K562 (cell line): ENCODE results near the gene IL1F10. TPM values are rescaled to one million over a fixed set of nuclear protein-coding genes. Genes with fewer than 3 reads are reported as not detected.

Experiments used
- ATAC-seq: fragments of 200-7000 bp; cut with Tn5 transposase; 3 replicates; pipeline ENCODE4 v1.9.1; 2020; ENCODE audit warnings: moderate library complexity
- BruUV-seq: library from RNA; stranded (reverse); fragments of 400-500 nt; replicated peaks from 2 replicates; lab custom pipeline; 2021; lab: Mats Ljungman, UMichigan
- CTCF ChIA-PET: fragments of 300-600 bp; formaldehyde crosslinking; extraction: SDS; loops from one replicate; lab custom pipeline; 2021; ENCODE audit warnings: low intra/inter-chr PET ratio; lab: Yijun Ruan, JAX
- POLR2A ChIA-PET: fragments of 300-600, 350-650 bp; sonication (Branson Sonifier 250); formaldehyde crosslinking; extraction: SDS; loops from one replicate; lab custom pipeline; 2021; ENCODE audit warnings: antibody characterized with exemption, inconsistent platforms; lab: Yijun Ruan, JAX
- DNase-seq, 4 experiments: peaks; one replicate each; pipeline versions ENCODE4 v3.0.0 to v3.0.0-alpha.2; 2011 to 2018; ENCODE audit warnings: low spot score in 3 of 4, mixed read lengths in 3 of 4; ENCODE audit errors: extremely low read depth in 1 of 4
- FAIRE-seq: peaks from 2 replicates; lab custom pipeline; 2011; peaks lifted over from hg19 to GRCh38; lab: Jason Lieb, UNC
- H2AFZ ChIP-seq: 2 replicates; pipeline ENCODE4 v1.6.0; 2011; ENCODE audit warnings: low read depth, low read length, control low read depth, inconsistent platforms
- H3K27ac ChIP-seq: fragments of 200-600 bp; 3 replicates; pipeline ENCODE4 v1.8.0; 2011; ENCODE audit warnings: low read depth, mild to moderate bottlenecking, control low read depth, inconsistent platforms, low read length, moderate library complexity, mixed read lengths; ENCODE audit errors: extremely low read depth
- H3K27me3 ChIP-seq, 2 experiments: fragments of 300-600 bp in 1 of 2; 2 replicates in 1 of 2; 3 replicates in 1 of 2; pipeline versions ENCODE4 v1.6.0 to v1.8.0; 2011; ENCODE audit warnings: inconsistent platforms in 2 of 2, low read length in 2 of 2, mild to moderate bottlenecking in 1 of 2, mixed read lengths in 1 of 2, moderate library complexity in 1 of 2; ENCODE audit not compliant: control insufficient read depth in 2 of 2, insufficient read depth in 2 of 2
- H3K36me3 ChIP-seq: fragments of 300-600 bp; 3 replicates; pipeline ENCODE4 v1.8.0; 2011; ENCODE audit warnings: mild to moderate bottlenecking, low read length, inconsistent platforms; ENCODE audit not compliant: control insufficient read depth, insufficient read depth
- H3K4me1 ChIP-seq, 2 experiments: fragments of 200-600 bp in 1 of 2; replicated peaks in 1 of 2; 2 replicates in 1 of 2; 3 replicates in 1 of 2; pipeline versions ENCODE4 v1.5.1 to v1.8.0; 2011; ENCODE audit warnings: inconsistent platforms in 2 of 2, low read length in 2 of 2, mild to moderate bottlenecking in 1 of 2, mixed read lengths in 1 of 2, moderate library complexity in 1 of 2; ENCODE audit not compliant: control insufficient read depth in 2 of 2, insufficient read depth in 2 of 2
- H3K4me2 ChIP-seq: 2 replicates; pipeline ENCODE4 v1.6.1; 2011; ENCODE audit warnings: low read length, control low read depth, inconsistent platforms, mixed read lengths; ENCODE audit not compliant: insufficient read depth
- H3K4me3 ChIP-seq: fragments of 200-600 bp; sonication (generic), shearing (Covaris generic); 2 replicates; pipeline ENCODE4 v1.5.1; 2016; ENCODE audit warnings: control low read depth, inconsistent platforms
- H3K79me2 ChIP-seq: fragments of 200-600 bp; 3 replicates; pipeline ENCODE4 v1.8.0; 2011; ENCODE audit warnings: low read length, inconsistent platforms; ENCODE audit not compliant: control insufficient read depth, insufficient read depth
- H3K9ac ChIP-seq, 2 experiments: 2 replicates each; pipeline versions ENCODE4 v1.6.0 to v1.6.1; 2011; ENCODE audit warnings: low read depth in 2 of 2, low read length in 2 of 2, control low read depth in 1 of 2, inconsistent platforms in 1 of 2, mild to moderate bottlenecking in 1 of 2, mixed read lengths in 1 of 2; ENCODE audit not compliant: insufficient read depth in 1 of 2
- H3K9me1 ChIP-seq: one replicate; pipeline ENCODE4 v1.6.0; 2011; ENCODE audit warnings: inconsistent platforms, mild to moderate bottlenecking, low read length, moderate library complexity; ENCODE audit not compliant: control insufficient read depth, insufficient read depth
- H3K9me3 ChIP-seq: replicated peaks from 2 replicates; pipeline ENCODE4 v1.5.1; 2011; ENCODE audit warnings: low read depth, low read length, inconsistent platforms; ENCODE audit not compliant: control insufficient read depth, insufficient read depth
- H4K20me1 ChIP-seq: replicated peaks from 2 replicates; pipeline ENCODE4 v1.6.1; 2011; ENCODE audit warnings: low read length, inconsistent platforms, mixed read lengths; ENCODE audit not compliant: control insufficient read depth, insufficient read depth
- FOSL1 ChIP-seq: fragments of 200-800 bp; sonication (Bioruptor generic); conservative IDR thresholded peaks from 2 replicates; pipeline ENCODE4 v1.6.1; 2016; ENCODE audit warnings: missing genetic modification characterization, missing compliant biosample characterization
- FOXP1 ChIP-seq: sonication (generic); formaldehyde crosslinking; IDR thresholded peaks from 2 replicates; pipeline ENCODE4 v1.8.0; 2022; ENCODE audit warnings: mild to moderate bottlenecking, missing genetic modification reagents
- GATAD2A ChIP-seq: fragments of 450-650 bp; IDR thresholded peaks from 2 replicates; pipeline ENCODE4 v1.6.1; 2017
- MNT ChIP-seq, 2 experiments: fragments of 450-650 bp; conservative IDR thresholded peaks; 2 replicates each; pipeline ENCODE4 v1.6.1; 2017; ENCODE audit warnings: mild to moderate bottlenecking in 2 of 2, moderate library complexity in 2 of 2
- SLC30A9 ChIP-seq: fragments of 250-450 bp; sonication (Bioruptor Pico); IDR thresholded peaks from 2 replicates; pipeline ENCODE4 v1.8.0; 2022; ENCODE audit warnings: mild to moderate bottlenecking, moderate library complexity
- SNIP1 ChIP-seq: fragments of 450-650 bp; IDR thresholded peaks from 2 replicates; pipeline ENCODE4 v1.7.1; 2017; ENCODE audit warnings: low read depth, mild to moderate bottlenecking
- STAT5A ChIP-seq: IDR thresholded peaks from 2 replicates; pipeline ENCODE4 v1.6.1; 2012; ENCODE audit warnings: low read length, inconsistent platforms, borderline replicate concordance
- TSC22D4 ChIP-seq: fragments of 450-650 bp; IDR thresholded peaks from 2 replicates; pipeline ENCODE4 v1.6.1; 2016; ENCODE audit warnings: missing genetic modification characterization, missing biosample characterization, control low read depth
- WGBS: fragments of 100-300 bp; shearing (Covaris generic); methylation state at CpG from one replicate; pipeline ENCODE4 v1.1.6; 2016; ENCODE audit warnings: low coverage, mixed read lengths; ENCODE audit not compliant: insufficient coverage; ENCODE audit errors: missing lambda C conversion rate; 5-methylcytosine and 5-hydroxymethylcytosine counted together
- in situ Hi-C: fragments of 300-500 bp; cut with MboI; formaldehyde crosslinking; loops from 4 replicates; pipeline ENCODE4 v1.15.0; 2018; ENCODE audit warnings: inconsistent platforms, mixed read lengths
- intact Hi-C: fragments of 100-400 bp; cut with micrococcal nuclease; formaldehyde crosslinking; loops from 2 replicates; pipeline ENCODE4 v1.14.2; 2022
- polyA plus RNA-seq, 8 experiments: library from polyadenylated mRNA; depleted of rRNA in 4 of 8; stranded (reverse) in 5 of 8; unstranded in 3 of 8; fragments of >200 nt; fragmentation: Nextera tagmentation in 2 of 8; fragmentation: Illumina TruSeq in 1 of 8; extraction: Ambion mirVana in 2 of 8; extraction: Trizol in 1 of 8; gene quantifications; 2 replicates each; pipeline versions ENCODE4 v1.2.1 to v1.2.3, GENCODE V29; 2011 to 2014; ENCODE audit warnings: inconsistent platforms in 1 of 8, missing spikeins in 1 of 8
- total RNA-seq, 7 experiments: library from RNA; depleted of rRNA in 6 of 7; stranded (reverse); fragments of >200 nt in 6 of 7; fragmentation: Illumina TruSeq in 2 of 7; extraction: Trizol in 2 of 7; gene quantifications; 2 replicates each; pipeline versions ENCODE4 v1.2.1 to v1.2.3, GENCODE V29; 2011 to 2021; ENCODE audit warnings: low replicate concordance in 1 of 7

The IL1F10 gene
- total and polyA plus RNA-seq, 9 of the 15 experiments (the other 6 are each of a cell fraction or from before 2014, with no cell fraction given), result not detected

GRCh38 chr2:113089916-113090315 lies 22.1 kb downstream of the IL1F10 start (continued):
- TF ChIP-seq GATAD2A (no peak), TSC22D4 (tag) (no peak), STAT5A (no peak)

DNA sequence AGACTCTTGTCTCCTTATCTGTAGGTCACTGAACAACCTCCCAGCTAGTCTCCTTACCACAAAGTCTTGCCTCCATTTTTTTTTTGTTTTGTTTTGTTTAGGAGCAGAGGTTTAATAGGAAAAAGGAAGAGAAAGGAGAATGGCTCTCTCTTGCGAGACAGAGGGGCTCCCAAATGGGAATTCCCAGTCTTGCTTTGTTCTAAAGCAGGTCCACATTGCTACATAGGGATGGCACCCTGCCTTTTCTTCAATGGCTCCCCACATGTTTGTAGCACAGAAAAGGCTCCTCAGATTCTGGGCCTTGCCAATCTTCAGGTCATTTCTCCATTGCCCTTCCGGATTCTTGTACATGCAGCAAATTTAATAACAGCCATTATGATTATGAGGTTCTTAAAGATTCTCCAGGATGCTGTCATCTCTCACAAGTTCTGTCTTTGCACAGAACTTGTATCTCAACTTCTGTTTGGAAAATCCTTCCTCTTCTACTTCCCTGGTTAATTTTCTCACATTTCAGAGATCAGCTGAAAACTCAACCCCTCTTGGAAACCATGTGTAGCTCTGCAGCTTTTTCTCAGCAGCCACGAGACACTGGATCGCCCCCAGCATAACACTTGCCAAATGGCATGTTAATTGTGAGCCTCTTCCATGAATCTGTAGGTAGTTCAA lies 23.6 kb downstream of the IL1F10 start:
- no peaks in the 10 kb centered on the region for H3K36me3 ChIP-seq
- POLR2A ChIA-PET, result interaction anchor here (1.0 to 1.2 kb wide), 3 partner anchors 9 to 276 kb away, joined by 3 read pairs; no protein-coding TSS in a partner anchor
- H3K4me2 ChIP-seq, result no peak overlapping the region
- no peak for FAIRE-seq
- H3K79me2 ChIP-seq, result no peaks in the 10 kb centered on the region
- no peak for ATAC-seq
- TF ChIP-seq FOXP1 (CRISPR knock-in tag), result no peak
- TF ChIP-seq FOSL1, result no peak
- TF ChIP-seq MNT (conservative IDR thresholded peaks at IDR 0.05), result no peak
- TF ChIP-seq SNIP1, result no peak
- TF ChIP-seq SLC30A9 (CRISPR knock-in tag), result no peak
- H3K4me1 ChIP-seq, result no peaks in the 10 kb centered on the region
- H3K9me3 ChIP-seq, result no peaks in the 10 kb centered on the region
- intact Hi-C loops (no loop called here), in situ Hi-C loops (no loop called here)
- 0% methylated on average over 4 of the region's 4 CpGs for WGBS
- no peak overlapping the region for H2AFZ ChIP-seq
- no TSS peak for BruUV-seq
- no peak overlapping the region for H3K4me3 ChIP-seq
- H4K20me1 ChIP-seq, result no peaks in the 10 kb centered on the region
- H3K27me3 ChIP-seq, result peaks cover 4 to 21% of the 10 kb centered on the region in 2 experiments; a peak in 3 of 5 replicates
- CTCF ChIA-PET, result interaction anchor here (1.1 kb wide), 1 partner anchor 12 kb away, joined by 3 read pairs; no protein-coding TSS in a partner anchor
- DNase-seq, result no peak
- no peaks in the 10 kb centered on the region for H3K9me1 ChIP-seq
- H3K9ac ChIP-seq, result no peak overlapping the region
- H3K27ac ChIP-seq, result no peak overlapping the region
